Smooth muscle cell of the coronary artery (primary cell): ENCODE data around the gene SSX3. TPM values are rescaled to one million over a fixed set of nuclear protein-coding genes. Genes with fewer than 3 reads are reported as not detected.

Experiments
- total RNA-seq: library from RNA; depleted of rRNA; stranded (reverse); fragments of >200 nt; gene quantifications from 2 replicates; pipeline ENCODE4 v1.2.3, GENCODE V29; 2014; ENCODE audit warnings: low replicate concordance

Gene SSX3, protein sequence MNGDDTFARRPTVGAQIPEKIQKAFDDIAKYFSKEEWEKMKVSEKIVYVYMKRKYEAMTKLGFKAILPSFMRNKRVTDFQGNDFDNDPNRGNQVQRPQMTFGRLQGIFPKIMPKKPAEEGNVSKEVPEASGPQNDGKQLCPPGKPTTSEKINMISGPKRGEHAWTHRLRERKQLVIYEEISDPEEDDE
- not detected in 2 replicates for total RNA-seq

GRCh38 chrX:48356315-48357094 lies at the start of gene SSX3:
TSS of gene SSX3 (minus strand) at chrX:48356703. CDS start at chrX:48355249, 1,454 bp downstream.

GRCh38 chrX:48383239-48383638 lies 26.7 kb upstream of the SSX3 start, which contains the start of gene SSX4:
TSS of gene SSX4 (plus strand) at chrX:48383539. CDS start at chrX:48384054, 515 bp downstream.

Other genes starting within 250 kb of the SSX3 start
- not detected in 2 replicates for gene SPACA5B, start 226.1 kb downstream of the SSX3 start, total RNA-seq
- gene SSX5, start 159.9 kb downstream of the SSX3 start, total RNA-seq: not detected in 2 replicates
- not detected in 2 replicates for gene SSX1, start 101.3 kb downstream of the SSX3 start, total RNA-seq
- not detected in 2 replicates for gene SSX4, start 26.8 kb upstream of the SSX3 start, total RNA-seq
- not detected in 2 replicates for gene SSX4B, start 55.3 kb upstream of the SSX3 start, total RNA-seq
- gene SLC38A5, start 113.6 kb upstream of the SSX3 start, total RNA-seq: 21.9 and 54.9 TPM in 2 replicates
- 27.4 and 56.0 TPM in 2 replicates for gene FTSJ1, start 119.5 kb upstream of the SSX3 start, total RNA-seq
- 9.8 and 17.6 TPM in 2 replicates for gene PORCN, start 152.3 kb upstream of the SSX3 start, total RNA-seq
- 45.9 and 78.8 TPM in 2 replicates for gene EBP, start 165.1 kb upstream of the SSX3 start, total RNA-seq
- gene TBC1D25, start 183.0 kb upstream of the SSX3 start, total RNA-seq: 5.3 and 6.2 TPM in 2 replicates
- 56.9 and 302 TPM in 2 replicates for gene RBM3, start 217.8 kb upstream of the SSX3 start, total RNA-seq
- 170 and 335 TPM in 2 replicates for gene WDR13, start 240.8 kb upstream of the SSX3 start, total RNA-seq